GM18951 (cell line): ENCODE results near the gene TCP1.

Source experiments
- POLR2A ChIP-seq: IDR thresholded peaks from 4 replicates; pipeline ENCODE4 v1.6.1; 2011; ENCODE audit warnings: mild to moderate bottlenecking; ENCODE audit not compliant: insufficient read length, insufficient read depth; ENCODE audit errors: extremely low read depth
- in situ Hi-C: fragments of 300-500 bp; cut with MboI; formaldehyde crosslinking; loops from one replicate; pipeline ENCODE4 v1.12.0; 2022; ENCODE audit warnings: low sequenced_read_pairs, mixed read lengths, inconsistent platforms; ENCODE audit not compliant: unreplicated experiment

TCP1 gene

DNA sequence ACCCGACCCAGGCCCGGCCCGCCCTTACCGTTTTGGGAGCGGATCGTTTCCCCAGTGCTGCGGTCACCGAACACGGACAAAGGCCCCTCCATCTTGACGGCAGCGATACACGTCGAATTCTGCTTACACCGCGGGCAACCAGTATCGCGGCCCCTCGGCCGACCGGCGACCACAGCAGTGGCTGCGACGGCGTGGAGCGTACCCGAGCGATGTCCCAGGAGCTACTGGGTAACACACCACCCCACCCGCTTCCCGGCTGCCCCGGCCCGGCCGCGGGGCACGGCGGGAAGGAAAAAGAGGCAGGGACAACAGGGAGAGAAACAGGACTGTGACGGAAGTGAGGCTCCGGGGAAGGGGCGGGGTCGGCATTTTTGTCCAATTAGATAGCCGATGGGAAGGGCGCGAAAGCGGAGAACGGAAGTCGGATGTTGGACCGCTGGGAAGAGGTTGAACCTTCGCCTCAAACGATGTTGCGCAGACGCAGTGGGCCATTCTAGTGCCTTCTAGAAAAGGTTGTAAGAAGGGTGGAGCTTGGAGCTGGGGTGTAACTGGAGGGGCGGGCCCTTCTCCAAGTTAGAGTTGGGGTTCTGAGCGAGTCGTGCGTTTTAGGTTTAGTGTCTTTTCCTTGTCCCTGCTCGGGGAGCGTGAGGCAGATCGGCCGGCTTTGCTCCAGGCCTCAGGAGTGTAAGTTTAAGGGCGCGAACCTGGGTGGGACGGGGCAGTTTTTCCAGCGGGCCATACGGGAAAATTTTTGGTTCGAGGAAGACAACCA lies at the start of gene TCP1:
TSS of gene TCP1 (minus strand) at position 226 of the 772 bp plus-strand sequence. CDS start at position 92, 134 bp downstream.
- in situ Hi-C loops = no loop called here
- peak; percentile 94 for TF ChIP-seq POLR2A

DNA sequence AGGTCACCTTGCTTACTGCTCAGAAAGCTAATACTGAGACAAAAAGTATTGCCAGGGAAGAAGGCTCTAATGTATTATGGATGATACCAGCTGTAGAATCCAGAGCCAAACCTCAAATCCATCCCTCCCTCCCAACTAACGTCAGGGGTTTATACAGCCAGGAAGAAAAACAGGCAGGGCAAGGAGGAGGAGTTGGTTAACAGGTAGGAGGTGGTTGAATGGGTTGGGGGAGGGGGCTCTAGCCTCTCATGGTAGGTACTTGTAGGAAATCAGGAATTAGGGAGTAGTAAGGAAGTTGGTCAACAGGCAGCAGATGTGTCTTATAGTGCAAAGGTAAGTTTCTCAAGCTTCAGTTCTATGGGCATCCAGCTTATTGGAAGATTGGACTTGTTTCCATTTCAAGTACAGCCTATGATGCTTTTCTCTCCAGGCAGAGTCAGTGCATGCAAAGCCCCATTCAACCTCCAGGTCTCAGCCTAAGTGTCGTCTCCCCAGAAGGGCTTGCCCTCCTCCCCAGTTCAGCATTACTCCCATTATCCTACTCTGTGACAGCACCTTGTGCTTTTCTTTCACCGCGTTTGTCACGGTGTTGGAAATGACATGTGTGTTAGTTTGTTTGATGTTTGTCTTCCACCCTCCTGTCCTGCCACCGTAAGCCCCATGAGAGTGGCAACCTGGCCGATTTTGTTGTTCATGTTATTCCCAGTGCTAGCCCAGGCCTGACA lies 48.8 kb upstream of the TCP1 start:
- no peak for TF ChIP-seq POLR2A
- in situ Hi-C loops = no loop called here

- in situ Hi-C loops = no loop called here
- TF ChIP-seq POLR2A = no peak
Measured at GRCh38 chr6:159837511-159837910, 48.1 kb upstream of the TCP1 start.

DNA sequence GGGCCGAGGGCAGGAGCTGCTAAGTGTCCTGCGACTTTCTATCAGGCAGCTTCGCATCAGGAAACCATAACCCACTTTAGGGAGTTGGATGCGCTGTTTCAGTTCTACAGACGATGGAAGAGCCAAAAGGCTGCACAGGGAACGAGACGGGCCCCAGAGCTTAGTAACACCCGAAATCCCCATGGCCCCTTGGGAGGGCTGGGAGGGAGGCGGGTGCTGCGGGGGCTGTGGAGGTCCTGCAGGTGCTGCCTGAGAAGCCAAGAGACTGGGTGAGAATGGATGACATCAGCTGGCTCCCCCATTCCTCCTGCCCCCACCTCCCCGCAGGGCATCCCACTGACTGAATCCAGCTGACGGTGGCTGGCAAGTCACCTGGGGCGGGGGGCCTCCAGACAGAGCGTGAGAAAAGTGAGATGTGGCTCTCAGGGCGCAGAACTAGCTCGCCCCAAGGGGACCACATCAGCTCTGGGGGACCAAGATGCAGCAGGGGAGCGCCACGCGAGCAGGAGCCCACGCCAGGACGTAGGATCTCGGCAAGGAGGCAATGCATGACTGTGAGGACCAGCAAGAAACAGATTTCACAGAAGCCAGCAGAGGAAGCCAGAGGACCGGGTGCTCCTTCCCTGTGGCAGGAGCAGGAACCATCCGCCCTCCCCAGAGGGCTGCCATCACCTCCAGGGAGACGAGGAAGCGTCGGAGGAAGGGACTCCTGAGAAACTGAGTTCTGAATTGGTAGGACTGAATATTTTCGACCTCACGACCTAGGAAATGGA lies 47.5 kb upstream of the TCP1 start:
- in situ Hi-C loops = no loop called here
- TF ChIP-seq POLR2A = no peak

DNA sequence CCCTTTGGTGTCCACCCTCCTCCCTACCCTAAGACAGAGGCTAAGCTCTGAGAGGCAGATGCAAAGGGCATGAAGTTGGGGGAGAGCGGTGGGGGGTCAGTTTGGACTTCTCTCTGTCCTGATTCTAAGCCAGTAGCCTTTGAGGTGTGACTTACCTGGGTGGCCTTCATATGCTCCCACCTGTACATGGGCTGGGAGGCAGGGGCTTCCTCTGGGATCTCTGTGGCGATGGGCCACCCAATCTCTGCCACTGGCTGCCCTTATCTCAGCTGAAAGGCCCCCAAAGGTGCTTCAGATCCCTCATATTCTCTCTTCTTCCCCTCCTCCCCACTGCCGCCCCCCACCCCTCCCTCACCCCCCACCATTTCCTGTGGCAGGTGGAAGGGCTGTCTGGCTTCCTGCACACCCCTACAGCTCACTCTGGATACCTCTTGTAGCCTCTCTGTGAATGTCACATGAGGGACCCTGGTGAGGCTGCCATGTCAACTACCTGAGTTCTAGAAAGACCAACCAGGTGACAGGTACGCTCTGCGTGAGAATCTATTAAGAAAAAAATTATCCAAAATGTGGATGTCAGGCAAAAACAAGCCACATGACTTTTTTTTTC lies 44.7 kb upstream of the TCP1 start:
- in situ Hi-C loops = no loop called here
- TF ChIP-seq POLR2A = no peak

- TF ChIP-seq POLR2A = no peak
- in situ Hi-C loops = no loop called here
Measured at GRCh38 chr6:159833556-159833955, 44.2 kb upstream of the TCP1 start.

GRCh38 chr6:159832946-159833345 lies 43.5 kb upstream of the TCP1 start:
- TF ChIP-seq POLR2A = no peak
- in situ Hi-C loops = no loop called here

GRCh38 chr6:159831373-159831679 lies 41.9 kb upstream of the TCP1 start:
- in situ Hi-C loops = no loop called here

DNA sequence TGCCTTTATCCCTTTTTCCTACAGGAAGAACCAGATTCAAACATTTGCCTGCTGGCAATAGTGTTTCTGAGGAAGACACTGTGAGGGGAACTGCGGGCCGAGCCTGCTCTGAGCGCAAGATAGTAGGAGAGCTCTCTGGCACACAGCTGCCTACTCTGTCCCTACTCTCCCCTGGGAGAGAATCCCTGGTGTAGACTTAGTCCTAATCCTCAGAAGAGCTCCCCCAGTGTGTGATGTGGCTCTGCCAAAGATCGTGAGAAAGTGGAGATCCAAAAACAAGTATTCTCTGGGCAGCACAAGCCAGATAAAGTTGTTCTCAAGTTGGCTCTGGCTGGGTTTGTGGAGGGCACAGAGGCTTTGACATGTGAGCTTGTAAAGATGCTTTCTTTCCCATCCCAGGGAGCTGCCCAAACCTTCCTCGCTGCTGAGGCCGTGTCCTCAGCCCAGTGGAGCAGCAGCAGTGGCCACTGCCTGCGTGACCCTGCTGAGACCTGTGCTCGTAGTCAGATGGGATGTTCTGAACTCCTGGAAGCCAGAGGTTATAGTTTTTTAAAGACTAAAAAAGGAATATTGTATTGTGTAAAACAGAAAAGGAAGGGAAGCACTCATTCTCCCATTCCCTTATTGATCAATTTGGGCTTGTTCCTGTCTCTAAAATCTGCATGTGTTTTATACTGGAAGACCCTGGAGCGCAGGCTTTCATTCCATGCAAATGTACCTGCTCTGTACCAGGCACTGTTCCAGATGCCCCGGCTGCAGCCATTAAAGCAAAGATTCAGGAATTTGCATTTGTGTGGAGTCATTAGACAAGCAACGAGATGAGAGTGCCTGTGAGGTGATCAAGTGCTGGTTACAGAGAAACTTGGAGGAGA lies 41.3 kb upstream of the TCP1 start:
- TF ChIP-seq POLR2A = no peak
- in situ Hi-C loops = no loop called here

More at GRCh38 chr6:159831373-159831679, 41.9 kb upstream of the TCP1 start:
- TF ChIP-seq POLR2A = no peak

GRCh38 chr6:159829526-159829925 lies 40.1 kb upstream of the TCP1 start:
- TF ChIP-seq POLR2A = no peak
- in situ Hi-C loops = no loop called here

DNA sequence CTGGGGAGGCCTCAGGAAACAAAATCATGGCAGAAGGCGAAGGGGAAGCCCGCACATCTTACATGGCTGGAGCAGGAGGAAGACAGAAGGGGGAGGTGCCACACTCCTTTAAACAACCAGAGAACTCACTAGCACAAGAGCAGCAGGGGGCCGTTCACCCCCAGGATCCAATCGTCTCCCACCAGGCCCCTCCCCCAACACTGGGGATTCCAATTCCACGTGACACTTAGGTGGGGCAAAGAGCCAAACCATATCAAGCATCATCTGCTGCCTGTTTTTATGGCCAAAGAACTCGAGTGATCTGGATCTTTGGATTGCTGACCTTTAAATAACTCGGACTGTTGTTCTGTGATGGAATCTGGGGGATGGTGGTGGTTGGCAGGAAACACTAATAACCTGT lies 38.7 kb upstream of the TCP1 start:
- in situ Hi-C loops = no loop called here
- no peak for TF ChIP-seq POLR2A

- in situ Hi-C loops = no loop called here
- no peak for TF ChIP-seq POLR2A
Measured at GRCh38 chr6:159826968-159827647, 37.7 kb upstream of the TCP1 start.
